Measurements from ENCODE around the gene CRYBG3. TPM values are rescaled to one million over a fixed set of nuclear protein-coding genes. Genes with fewer than 3 reads are reported as not detected.

CRYBG3 gene
- total RNA-seq, 1 donor from 2014 or later, result 17.7 TPM

GRCh38 chr3:97942801-97943546 is 121.2 kb downstream of the CRYBG3 start:
- no peak for DNase-seq (ENCODE audit: low spot score)

- DNase-seq (ENCODE audit: low spot score), result no peak
These were observed 126.7 kb downstream of the CRYBG3 start for GRCh38 chr3:97948351-97949109.

- DNase-seq (ENCODE audit: low spot score), result no peak
These were observed 127.3 kb downstream of the CRYBG3 start for GRCh38 chr3:97949110-97949485.

- no peak for DNase-seq (ENCODE audit: low spot score)
These were observed 127.9 kb downstream of the CRYBG3 start for GRCh38 chr3:97949743-97950142.

- no peak for DNase-seq (ENCODE audit: low spot score)
These were observed 128.5 kb downstream of the CRYBG3 start for GRCh38 chr3:97950360-97950759.

GRCh38 chr3:97952280-97952679 is 130.5 kb downstream of the CRYBG3 start:
- no peak for DNase-seq (ENCODE audit: low spot score)

- no peak for DNase-seq (ENCODE audit: low spot score)
These were observed 131.1 kb downstream of the CRYBG3 start for GRCh38 chr3:97952872-97953271.

- no peak for DNase-seq (ENCODE audit: low spot score)
These were observed 132.5 kb downstream of the CRYBG3 start for GRCh38 chr3:97954228-97954827.

GRCh38 chr3:97956051-97956450 is 134.2 kb downstream of the CRYBG3 start:
- DNase-seq (ENCODE audit: low spot score), result no peak

GRCh38 chr3:97957617-97958311 is 136.0 kb downstream of the CRYBG3 start:
- DNase-seq (ENCODE audit: low spot score), result no peak

GRCh38 chr3:97958396-97958795 is 136.6 kb downstream of the CRYBG3 start:
- DNase-seq (ENCODE audit: low spot score), result no peak

- DNase-seq (ENCODE audit: low spot score), result no peak
These were observed 137.0 kb downstream of the CRYBG3 start for GRCh38 chr3:97958796-97959195.

- no peak for DNase-seq (ENCODE audit: low spot score)
These were observed 138.1 kb downstream of the CRYBG3 start for GRCh38 chr3:97959872-97960271.

- no peak for DNase-seq (ENCODE audit: low spot score)
These were observed 138.7 kb downstream of the CRYBG3 start for GRCh38 chr3:97960551-97960950.

- no peak for DNase-seq (ENCODE audit: low spot score)
These were observed 139.4 kb downstream of the CRYBG3 start for GRCh38 chr3:97960993-97961766.

GRCh38 chr3:97967966-97968365 is 146.2 kb downstream of the CRYBG3 start:
- no peak for DNase-seq (ENCODE audit: low spot score)

- DNase-seq (ENCODE audit: low spot score), result no peak
These were observed 146.6 kb downstream of the CRYBG3 start for GRCh38 chr3:97968376-97968775.

GRCh38 chr3:97969541-97969940 is 147.7 kb downstream of the CRYBG3 start:
- DNase-seq (ENCODE audit: low spot score), result no peak

- no peak for DNase-seq (ENCODE audit: low spot score)
These were observed 148.3 kb downstream of the CRYBG3 start for GRCh38 chr3:97970156-97970555.

GRCh38 chr3:97970956-97971620 is 149.3 kb downstream of the CRYBG3 start:
- DNase-seq (ENCODE audit: low spot score), result no peak
